ENCODE measurements around the gene ALDOB. TPM values are rescaled to one million over a fixed set of nuclear protein-coding genes. Genes with fewer than 3 reads are reported as not detected.

Gene ALDOB
- total and polyA plus RNA-seq, 2 donors from 2014 or later: 11.0 to 4,265 TPM

DNA sequence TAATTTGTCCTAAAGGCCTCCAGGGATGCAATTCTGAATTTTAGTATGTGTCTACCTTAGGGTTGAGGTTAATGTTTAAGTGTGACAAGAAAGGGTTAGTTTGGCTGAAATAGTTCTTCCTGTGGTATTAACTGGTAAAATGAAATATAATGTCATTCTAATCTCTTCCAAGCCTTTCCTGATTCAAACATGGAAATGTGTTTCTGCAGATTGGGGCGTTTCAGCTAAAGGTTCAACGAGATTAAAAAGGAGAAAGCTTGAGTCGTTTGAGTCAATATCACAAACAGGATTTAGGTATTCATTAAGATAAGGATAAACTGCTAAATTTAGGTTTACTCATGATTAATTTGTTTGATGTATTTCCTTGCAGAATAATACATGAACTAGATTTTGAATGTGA, 34.4 kb upstream of the ALDOB start:
- H3K9ac ChIP-seq (ENCODE audit: low read length in 3 of 3): peak overlapping the region in 1 of 3 donors; percentile 75
- intact Hi-C loops (cut with DNase I): no loop called here
- no peaks in the 10 kb centered on the region for H3K27me3 ChIP-seq (ENCODE audit: control insufficient read depth, insufficient read depth, low read length)
- TF ChIP-seq, protein P1, sequence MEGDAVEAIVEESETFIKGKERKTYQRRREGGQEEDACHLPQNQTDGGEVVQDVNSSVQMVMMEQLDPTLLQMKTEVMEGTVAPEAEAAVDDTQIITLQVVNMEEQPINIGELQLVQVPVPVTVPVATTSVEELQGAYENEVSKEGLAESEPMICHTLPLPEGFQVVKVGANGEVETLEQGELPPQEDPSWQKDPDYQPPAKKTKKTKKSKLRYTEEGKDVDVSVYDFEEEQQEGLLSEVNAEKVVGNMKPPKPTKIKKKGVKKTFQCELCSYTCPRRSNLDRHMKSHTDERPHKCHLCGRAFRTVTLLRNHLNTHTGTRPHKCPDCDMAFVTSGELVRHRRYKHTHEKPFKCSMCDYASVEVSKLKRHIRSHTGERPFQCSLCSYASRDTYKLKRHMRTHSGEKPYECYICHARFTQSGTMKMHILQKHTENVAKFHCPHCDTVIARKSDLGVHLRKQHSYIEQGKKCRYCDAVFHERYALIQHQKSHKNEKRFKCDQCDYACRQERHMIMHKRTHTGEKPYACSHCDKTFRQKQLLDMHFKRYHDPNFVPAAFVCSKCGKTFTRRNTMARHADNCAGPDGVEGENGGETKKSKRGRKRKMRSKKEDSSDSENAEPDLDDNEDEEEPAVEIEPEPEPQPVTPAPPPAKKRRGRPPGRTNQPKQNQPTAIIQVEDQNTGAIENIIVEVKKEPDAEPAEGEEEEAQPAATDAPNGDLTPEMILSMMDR (IDR thresholded peaks at IDR 0.05; ENCODE audit: borderline replicate concordance, extremely low read depth, insufficient read depth): no peak
- peaks cover 0 to 14% (median 0%) of the 10 kb centered on the region in 3 donors for H3K36me3 ChIP-seq (ENCODE audit: control insufficient read depth in 2 of 3, insufficient read depth in 3 of 3, low read length in 3 of 3)
- H3K4me3 ChIP-seq (ENCODE audit: low read length in 3 of 3): peak overlapping the region; percentile 39 to 73 (median 66)
- no peak for FAIRE-seq
- no peak for DNase-seq
- peak overlapping the region; percentile 74 to 79 for H3K27ac ChIP-seq (ENCODE audit: low read depth in 2 of 2, low read length in 2 of 2)
- no peaks in the 10 kb centered on the region for H3K9me3 ChIP-seq (ENCODE audit: control insufficient read depth in 2 of 3, insufficient read depth in 1 of 3, low read length in 3 of 3)
- H3K4me1 ChIP-seq (ENCODE audit: control insufficient read depth in 2 of 3, insufficient read depth in 2 of 3, low read depth in 1 of 3, low read length in 3 of 3): no peaks in the 10 kb centered on the region

DNA sequence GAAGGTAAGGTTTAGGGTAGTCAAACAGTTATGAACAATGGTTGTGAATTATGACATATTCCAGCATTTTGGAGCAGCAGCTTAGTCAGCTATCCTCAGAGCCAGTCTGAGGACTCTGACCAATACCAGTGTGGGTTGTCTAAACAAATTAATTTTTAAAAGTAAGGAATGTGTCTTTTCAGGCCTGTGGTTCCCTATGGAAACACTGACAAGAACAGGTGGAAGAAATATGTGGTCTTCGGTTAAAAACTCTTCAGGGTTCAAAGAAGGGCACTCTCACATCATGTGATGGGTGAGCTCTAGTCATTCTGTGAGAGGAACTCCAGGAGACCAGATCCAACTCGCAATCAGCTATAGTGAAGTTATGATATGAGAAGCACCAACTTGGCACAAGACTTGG, 33.5 kb upstream of the ALDOB start:
- FAIRE-seq (peak; percentile 21), DNase-seq (peak in 1 of 5 donors; percentile 22)
- H3K36me3 ChIP-seq (ENCODE audit: control insufficient read depth in 2 of 3, insufficient read depth in 3 of 3, low read length in 3 of 3): peaks cover 0 to 6% (median 0%) of the 10 kb centered on the region in 3 donors
- no peaks in the 10 kb centered on the region for H3K27me3 ChIP-seq (ENCODE audit: control insufficient read depth, insufficient read depth, low read length)
- H3K27ac ChIP-seq (ENCODE audit: low read depth in 2 of 2, low read length in 2 of 2): peak overlapping the region; percentile 74 to 79
- intact Hi-C loops (cut with DNase I): no loop called here
- H3K9ac ChIP-seq (ENCODE audit: low read length in 3 of 3): peak overlapping the region in 2 of 3 donors; percentile 21 to 75
- TF ChIP-seq, protein P1 (IDR thresholded peaks at IDR 0.05; ENCODE audit: borderline replicate concordance, extremely low read depth, insufficient read depth): no peak
- no peaks in the 10 kb centered on the region for H3K4me1 ChIP-seq (ENCODE audit: control insufficient read depth in 2 of 3, insufficient read depth in 2 of 3, low read depth in 1 of 3, low read length in 3 of 3)
- no peaks in the 10 kb centered on the region for H3K9me3 ChIP-seq (ENCODE audit: control insufficient read depth in 2 of 3, insufficient read depth in 1 of 3, low read length in 3 of 3)
- peak overlapping the region; percentile 39 to 73 (median 66) for H3K4me3 ChIP-seq (ENCODE audit: low read length in 3 of 3)

DNA sequence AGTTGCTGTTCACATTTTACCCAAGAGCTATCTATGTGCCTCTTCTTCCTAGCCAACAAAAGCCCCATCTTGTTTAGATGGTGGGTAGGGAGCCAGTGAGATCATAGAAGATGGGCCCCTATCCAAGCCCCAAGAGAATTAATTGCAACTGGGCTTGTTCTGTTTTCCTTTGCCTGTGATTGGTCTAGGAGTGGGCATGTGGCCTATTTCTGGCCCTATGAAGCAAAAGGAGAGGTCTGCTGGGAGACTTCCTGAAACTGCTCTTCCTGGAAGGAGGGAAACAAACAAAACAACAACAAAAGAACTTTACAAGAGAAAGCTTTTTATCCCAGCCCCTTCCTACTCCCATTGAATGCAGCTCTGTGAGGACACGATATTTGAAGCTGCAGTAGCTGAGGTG, 32.5 kb upstream of the ALDOB start:
- Histone ChIP-seq H3K36me3 (ENCODE audit: control insufficient read depth in 2 of 3, insufficient read depth in 3 of 3, low read length in 3 of 3) (peaks cover 0 to 4% (median 0%) of the 10 kb centered on the region in 3 donors), H3K27me3 (ENCODE audit: control insufficient read depth, insufficient read depth, low read length) (no peaks in the 10 kb centered on the region), H3K27ac (ENCODE audit: low read depth in 2 of 2, low read length in 2 of 2) (peak overlapping the region in 1 of 2 donors; percentile 3), H3K9me3 (ENCODE audit: control insufficient read depth in 2 of 3, insufficient read depth in 1 of 3, low read length in 3 of 3) (no peaks in the 10 kb centered on the region), H3K4me3 (ENCODE audit: low read length in 3 of 3) (peak overlapping the region in 1 of 3 donors; percentile 38), H3K9ac (ENCODE audit: low read length in 3 of 3) (no peak overlapping the region), H3K4me1 (ENCODE audit: control insufficient read depth in 2 of 3, insufficient read depth in 2 of 3, low read depth in 1 of 3, low read length in 3 of 3) (no peaks in the 10 kb centered on the region)
- TF ChIP-seq, protein P1 (IDR thresholded peaks at IDR 0.05; ENCODE audit: borderline replicate concordance, extremely low read depth, insufficient read depth): no peak
- no peak for DNase-seq
- no peak for FAIRE-seq
- intact Hi-C loops (cut with DNase I): no loop called here

DNA sequence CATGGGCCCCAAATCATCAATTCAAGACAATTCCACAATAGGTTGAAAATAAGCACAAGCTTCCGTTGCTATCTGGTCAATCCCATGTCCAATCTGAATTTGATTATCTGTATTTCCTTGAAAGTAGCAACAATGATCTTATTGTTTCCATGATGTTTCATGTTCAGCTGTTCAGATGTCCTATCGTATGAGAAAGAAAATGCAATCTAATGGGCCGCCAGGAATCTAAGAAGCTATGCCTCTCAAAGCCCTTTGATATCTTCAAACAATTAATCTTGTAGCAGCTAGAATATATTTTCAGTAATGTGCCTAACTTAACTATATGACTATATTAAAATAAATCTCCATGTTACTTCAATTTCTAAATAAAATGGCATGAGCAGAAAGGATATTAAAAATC, 32.1 kb upstream of the ALDOB start:
- TF ChIP-seq, protein P1 (IDR thresholded peaks at IDR 0.05; ENCODE audit: borderline replicate concordance, extremely low read depth, insufficient read depth): no peak
- no peak for DNase-seq
- Histone ChIP-seq H3K4me1 (ENCODE audit: control insufficient read depth in 2 of 3, insufficient read depth in 2 of 3, low read depth in 1 of 3, low read length in 3 of 3) (no peaks in the 10 kb centered on the region), H3K4me3 (ENCODE audit: low read length in 3 of 3) (no peak overlapping the region), H3K9me3 (ENCODE audit: control insufficient read depth in 2 of 3, insufficient read depth in 1 of 3, low read length in 3 of 3) (no peaks in the 10 kb centered on the region), H3K36me3 (ENCODE audit: control insufficient read depth in 2 of 3, insufficient read depth in 3 of 3, low read length in 3 of 3) (peaks cover 0 to 4% (median 0%) of the 10 kb centered on the region in 3 donors), H3K9ac (ENCODE audit: low read length in 3 of 3) (no peak overlapping the region), H3K27ac (ENCODE audit: low read depth in 2 of 2, low read length in 2 of 2) (no peak overlapping the region), H3K27me3 (ENCODE audit: control insufficient read depth, insufficient read depth, low read length) (no peaks in the 10 kb centered on the region)
- FAIRE-seq: no peak
- intact Hi-C loops (cut with DNase I): no loop called here

All from kidney (tissue), 14 donors.